Naive thymus-derived CD4-positive, alpha-beta T cell (primary cell): Measurements from ENCODE around the gene ZNF135. TPM values are rescaled to one million over a fixed set of nuclear protein-coding genes. Genes with fewer than 3 reads are reported as not detected.
A peak's percentile ranks its signal among the peaks of the same experiment; 100 is the strongest.

Experiments used
- ATAC-seq: fragments of 150-1000 bp; cut with Tn5 transposase; 2 replicates; pipeline ENCODE4 v1.10.0; 2021; ENCODE audit warnings: mild to moderate bottlenecking, moderate library complexity
- CTCF ChIA-PET: fragments of 350-600 bp; sonication (Branson Sonifier 250); formaldehyde crosslinking; loops from one replicate; lab custom pipeline; 2021; ENCODE audit warnings: antibody characterized with exemption; lab: Charles Lee
- POLR2A ChIA-PET: fragments of 350-600 bp; sonication (Branson Sonifier 250); formaldehyde crosslinking; loops from one replicate; lab custom pipeline; 2021; ENCODE audit warnings: antibody characterized with exemption, inconsistent platforms; lab: Charles Lee
- DNase-seq, 9 donors: peaks; one replicate each; pipeline versions ENCODE4 v3.0.0 to v3.0.0-alpha.2; 2020 to 2022; ENCODE audit warnings: mixed read lengths in 1 of 9
- H3K27ac ChIP-seq: one replicate; pipeline ENCODE4 v1.7.0; 2013; ENCODE audit warnings: mild to moderate bottlenecking, low read depth, low read length, moderate library complexity
- H3K27me3 ChIP-seq, 2 donors: one replicate each; pipeline ENCODE4 v1.7.0; 2013; ENCODE audit warnings: low read length in 2 of 2, mild to moderate bottlenecking in 2 of 2, moderate library complexity in 2 of 2; ENCODE audit not compliant: control insufficient read depth in 2 of 2, insufficient read depth in 2 of 2
- H3K36me3 ChIP-seq, 3 experiments: 1 replicate in 2 of 3; 2 replicates in 1 of 3; pipeline ENCODE4 v1.7.0; 2013; ENCODE audit warnings: low read length in 3 of 3, mild to moderate bottlenecking in 3 of 3, moderate library complexity in 1 of 3; ENCODE audit not compliant: insufficient read depth in 3 of 3, control insufficient read depth in 2 of 3
- H3K4me1 ChIP-seq, 2 donors: one replicate each; pipeline ENCODE4 v1.7.0; 2013; ENCODE audit warnings: low read length in 2 of 2, mild to moderate bottlenecking in 2 of 2, moderate library complexity in 1 of 2; ENCODE audit not compliant: control insufficient read depth in 2 of 2, insufficient read depth in 2 of 2
- H3K4me3 ChIP-seq: 2 replicates; pipeline ENCODE4 v1.7.0; 2013; ENCODE audit warnings: mild to moderate bottlenecking, low read length
- H3K9me3 ChIP-seq, 3 experiments: 1 replicate in 2 of 3; 2 replicates in 1 of 3; pipeline ENCODE4 v1.7.0; 2013; ENCODE audit warnings: low read length in 3 of 3; ENCODE audit not compliant: control insufficient read depth in 2 of 3
- H3K27ac Mint-ChIP-seq, 9 donors: one replicate each; pipeline ENCODE4 v1.8.0; 2020 to 2022; ENCODE audit warnings: mixed read lengths in 9 of 9, mild to moderate bottlenecking in 8 of 9, moderate library complexity in 5 of 9, inconsistent platforms in 2 of 9
- H3K27me3 Mint-ChIP-seq, 5 donors: one replicate each; pipeline ENCODE4 v1.8.0; 2021 to 2022; ENCODE audit warnings: mixed read lengths in 5 of 5, mild to moderate bottlenecking in 1 of 5
- H3K36me3 Mint-ChIP-seq, 5 donors: one replicate each; pipeline ENCODE4 v1.8.0; 2020 to 2022; ENCODE audit warnings: mixed read lengths in 5 of 5, mild to moderate bottlenecking in 3 of 5, inconsistent platforms in 1 of 5
- H3K4me1 Mint-ChIP-seq, 7 donors: one replicate each; pipeline ENCODE4 v1.8.0; 2020 to 2022; ENCODE audit warnings: mixed read lengths in 7 of 7, mild to moderate bottlenecking in 3 of 7, inconsistent platforms in 1 of 7
- H3K4me3 Mint-ChIP-seq, 10 donors: one replicate each; pipeline ENCODE4 v1.8.0; 2020 to 2022; ENCODE audit warnings: mild to moderate bottlenecking in 10 of 10, mixed read lengths in 10 of 10, moderate library complexity in 6 of 10, inconsistent platforms in 2 of 10
- H3K9me3 Mint-ChIP-seq, 11 donors: one replicate each; pipeline ENCODE4 v1.8.0; 2020 to 2022; ENCODE audit warnings: mixed read lengths in 11 of 11, mild to moderate bottlenecking in 4 of 11, inconsistent platforms in 1 of 11, moderate library complexity in 1 of 11
- intact Hi-C, 2 donors: fragments of 100-400 bp; cut with micrococcal nuclease; formaldehyde crosslinking; loops; one replicate each; pipeline ENCODE4 v1.15.1; 2023
- polyA plus RNA-seq, 2 donors: library from polyadenylated mRNA; unstranded; fragments of 300-500 nt; fragmentation: Illumina TruSeq; gene quantifications; one replicate each; pipeline ENCODE4 v1.2.3, GENCODE V29; 2021
- total RNA-seq, 6 experiments: library from RNA in 5 of 6; stranded (reverse) in 5 of 6; gene quantifications; 1 replicate in 5 of 6; 2 replicates in 1 of 6; pipeline ENCODE4 v1.2.3 and lab custom pipeline; 2021 to 2026

Gene ZNF135
- total and polyA plus RNA-seq, 7 experiments from 2014 or later = 0.07 to 3.3 (median 2.5) TPM

DNA sequence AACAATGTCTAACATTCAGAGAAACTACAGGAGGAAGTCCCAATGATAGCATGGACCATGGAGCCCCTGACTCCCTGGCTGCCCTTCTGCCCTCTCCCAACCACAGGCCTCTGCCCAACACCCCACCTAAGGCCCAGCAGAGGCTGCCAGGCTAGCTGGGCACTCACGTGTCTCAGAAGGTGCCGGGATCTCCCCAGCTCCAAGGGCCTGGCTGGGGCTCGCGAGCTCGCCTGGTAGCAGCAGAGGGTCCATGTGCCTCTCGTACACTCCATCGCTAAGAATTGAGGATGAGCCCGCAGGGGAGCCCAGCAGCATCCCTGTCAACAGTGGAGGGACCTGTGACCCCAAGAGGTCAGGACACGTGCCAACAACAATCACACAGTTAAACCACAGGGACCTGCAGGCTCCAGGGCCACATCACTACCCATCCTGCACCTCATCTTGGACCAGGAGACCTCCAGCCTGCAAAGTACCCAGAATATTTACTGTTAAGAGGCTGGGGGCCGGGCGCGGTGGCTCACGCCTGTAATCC, 29.5 kb downstream of the ZNF135 start:
- no peak overlapping the region for H3K4me3 Mint-ChIP-seq
- ATAC-seq = no peak
- H3K27ac Mint-ChIP-seq = no peak overlapping the region
- no peak overlapping the region for H3K4me3 ChIP-seq
- ChIA-PET POLR2A (no interaction called here), CTCF (no interaction called here)
- no peak overlapping the region for H3K27ac ChIP-seq
- no peaks in the 10 kb centered on the region for H3K27me3 ChIP-seq
- no peaks in the 10 kb centered on the region for H3K4me1 ChIP-seq
- DNase-seq = no peak
- peaks cover 0 to 2% (median 0%) of the 10 kb centered on the region in 7 donors for H3K4me1 Mint-ChIP-seq
- peaks cover 11 to 34% (median 18%) of the 10 kb centered on the region in 5 donors for H3K36me3 Mint-ChIP-seq
- H3K27me3 Mint-ChIP-seq = no peaks in the 10 kb centered on the region
- H3K36me3 ChIP-seq = peaks cover 0 to 48% (median 5%) of the 10 kb centered on the region in 3 experiments
- H3K9me3 ChIP-seq = peaks cover 0 to 89% (median 12%) of the 10 kb centered on the region in 3 experiments
- peaks cover 0 to 69% (median 33%) of the 10 kb centered on the region in 11 donors for H3K9me3 Mint-ChIP-seq
- intact Hi-C loops = no loop called here

- Histone ChIP-seq H3K4me1 (no peaks in the 10 kb centered on the region), H3K4me3 (no peak overlapping the region), H3K27me3 (no peaks in the 10 kb centered on the region), H3K9me3 (peaks cover 0 to 84% (median 10%) of the 10 kb centered on the region in 3 experiments), H3K36me3 (peaks cover 0 to 37% (median 5%) of the 10 kb centered on the region in 3 experiments), H3K27ac (no peak overlapping the region)
- peaks cover 5 to 29% (median 15%) of the 10 kb centered on the region in 5 donors for H3K36me3 Mint-ChIP-seq
- DNase-seq (no peak), ATAC-seq (no peak)
- no peaks in the 10 kb centered on the region for H3K27me3 Mint-ChIP-seq
- H3K9me3 Mint-ChIP-seq = peaks cover 0 to 68% (median 35%) of the 10 kb centered on the region in 11 donors
- CTCF ChIA-PET = no interaction called here
- H3K4me3 Mint-ChIP-seq = no peak overlapping the region
- H3K4me1 Mint-ChIP-seq = peaks cover 0 to 3% (median 0%) of the 10 kb centered on the region in 7 donors
- no peak overlapping the region for H3K27ac Mint-ChIP-seq
- intact Hi-C loops = no loop called here
- POLR2A ChIA-PET = no interaction called here
These were observed 30.8 kb downstream of the ZNF135 start for GRCh38 chr19:58089846-58090245.

DNA sequence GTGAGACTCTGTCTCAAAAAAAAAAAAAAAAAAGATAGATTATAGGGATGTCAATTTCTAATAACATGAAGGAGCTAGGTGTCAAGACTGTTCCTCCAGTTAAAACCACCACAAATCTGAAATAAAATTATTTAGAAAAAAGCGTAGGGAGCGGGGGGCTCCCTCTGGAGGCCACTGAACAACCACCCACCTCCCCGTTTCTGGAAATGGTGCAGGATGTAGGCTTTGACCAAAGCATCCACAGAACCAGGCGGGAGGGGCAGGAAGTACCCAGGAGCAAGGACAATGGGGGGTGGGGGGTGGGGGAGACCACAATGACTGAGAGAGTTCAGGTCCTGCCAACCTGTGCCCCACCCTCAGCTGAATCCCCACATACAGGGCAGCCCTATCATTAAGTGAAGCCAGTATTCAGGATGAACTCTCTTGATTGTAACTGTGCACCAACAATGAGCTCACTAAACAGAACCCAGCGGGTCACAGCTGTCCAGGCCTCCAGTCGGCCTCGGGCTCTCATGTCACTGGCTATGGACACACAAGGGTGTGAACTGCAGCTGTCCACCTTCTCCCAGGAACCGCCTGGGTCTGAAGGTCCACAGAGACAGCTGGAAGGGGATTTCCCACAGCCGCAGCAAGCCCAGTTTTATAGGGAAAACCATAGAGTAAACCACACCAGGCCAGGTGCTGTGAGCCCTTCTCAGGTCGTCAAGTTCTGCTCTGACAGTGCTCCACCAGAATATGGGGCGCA, 32.3 kb downstream of the ZNF135 start:
- H3K9me3 Mint-ChIP-seq = peaks cover 0 to 78% (median 40%) of the 10 kb centered on the region in 11 donors
- H3K4me3 ChIP-seq = no peak overlapping the region
- H3K27ac Mint-ChIP-seq = peak overlapping the region in 1 of 9 donors; percentile 65
- H3K4me1 Mint-ChIP-seq = peaks cover 0 to 5% (median under 1%) of the 10 kb centered on the region in 7 donors
- H3K27me3 Mint-ChIP-seq = no peaks in the 10 kb centered on the region
- no peaks in the 10 kb centered on the region for H3K27me3 ChIP-seq
- DNase-seq (no peak), ATAC-seq (no peak)
- no peaks in the 10 kb centered on the region for H3K4me1 ChIP-seq
- H3K4me3 Mint-ChIP-seq = no peak overlapping the region
- peaks cover 0 to 84% (median 18%) of the 10 kb centered on the region in 3 experiments for H3K9me3 ChIP-seq
- intact Hi-C loops = no loop called here
- peaks cover 5 to 34% (median 17%) of the 10 kb centered on the region in 5 donors for H3K36me3 Mint-ChIP-seq
- ChIA-PET CTCF (interaction anchor here (0.6 kb wide), 1 partner anchor 344 kb away, joined by 3 read pairs; no protein-coding TSS in a partner anchor), POLR2A (no interaction called here)
- H3K36me3 ChIP-seq = peaks cover 0 to 30% (median 0%) of the 10 kb centered on the region in 3 experiments
- no peak overlapping the region for H3K27ac ChIP-seq

DNA sequence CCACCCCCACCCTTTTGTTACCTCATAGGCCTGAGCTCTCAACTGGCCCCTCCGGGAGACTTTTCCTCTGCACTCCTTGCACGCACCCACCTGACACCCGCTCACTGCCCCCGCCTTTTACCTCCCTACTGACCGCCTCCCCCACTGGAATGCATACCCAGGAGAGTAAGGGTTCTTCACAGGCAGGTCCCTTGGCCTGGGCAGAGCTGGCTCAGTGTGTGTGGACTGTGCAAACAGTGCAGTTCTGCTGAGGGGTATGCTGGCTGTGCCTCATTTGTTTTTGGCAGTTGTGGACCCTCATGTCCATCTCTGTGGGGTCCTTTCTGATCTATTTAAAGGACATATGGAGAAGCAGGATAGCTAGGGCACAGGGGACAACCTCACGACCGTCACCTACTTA, 34.0 kb downstream of the ZNF135 start:
- intact Hi-C loops = no loop called here
- Histone ChIP-seq H3K27me3 (no peaks in the 10 kb centered on the region), H3K9me3 (peaks cover 0 to 76% (median 18%) of the 10 kb centered on the region in 3 experiments), H3K36me3 (peaks cover 0 to 16% (median 0%) of the 10 kb centered on the region in 3 experiments), H3K4me1 (peaks cover 0 to 6% of the 10 kb centered on the region in 2 donors), H3K4me3 (no peak overlapping the region), H3K27ac (no peak overlapping the region)
- no peak for DNase-seq
- Mint-ChIP-seq H3K36me3 (peaks cover 5 to 31% (median 19%) of the 10 kb centered on the region in 5 donors), H3K4me1 (peaks cover under 1 to 12% (median 8%) of the 10 kb centered on the region in 7 donors), H3K27me3 (no peaks in the 10 kb centered on the region), H3K9me3 (peaks cover under 1 to 76% (median 39%) of the 10 kb centered on the region in 11 donors), H3K27ac (no peak overlapping the region), H3K4me3 (peak overlapping the region in 1 of 10 donors; percentile 56)
- POLR2A ChIA-PET = interaction anchor here (0.6 kb wide), 1 partner anchor 589 kb away, joined by 3 read pairs; no protein-coding TSS in a partner anchor
- CTCF ChIA-PET = no interaction called here
- no peak for ATAC-seq

DNA sequence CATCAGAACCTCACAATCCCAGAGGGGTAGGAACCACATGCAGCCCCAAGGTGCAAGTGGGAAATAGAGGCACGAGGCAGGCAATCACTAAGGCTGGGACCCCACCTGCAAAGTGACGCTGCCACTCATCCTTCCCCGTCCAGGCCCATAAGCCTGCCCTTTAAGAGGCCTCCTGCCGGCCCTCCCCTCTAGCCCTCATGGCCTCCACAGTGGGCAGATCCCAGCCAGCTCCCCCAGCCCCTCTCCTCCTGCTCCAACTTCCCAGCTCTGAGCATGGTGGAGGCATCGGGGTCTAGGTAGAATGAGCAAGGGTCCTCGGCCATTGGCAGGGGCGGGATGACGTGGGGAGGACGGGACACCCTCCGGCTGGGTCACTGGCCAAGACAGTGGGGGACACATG, 36.2 kb downstream of the ZNF135 start:
- Mint-ChIP-seq H3K9me3 (peaks cover 6 to 81% (median 46%) of the 10 kb centered on the region in 11 donors), H3K27me3 (no peaks in the 10 kb centered on the region), H3K4me3 (peak overlapping the region in 3 of 10 donors; percentile 13 to 91 (median 20)), H3K27ac (peak overlapping the region in 1 of 9 donors; percentile 59), H3K4me1 (peaks cover 8 to 18% (median 15%) of the 10 kb centered on the region in 7 donors), H3K36me3 (peaks cover 10 to 34% (median 19%) of the 10 kb centered on the region in 5 donors)
- POLR2A ChIA-PET = interaction anchor here (1.3 kb wide), 1 partner anchor 92 kb away, joined by 3 read pairs; no protein-coding TSS in a partner anchor
- Histone ChIP-seq H3K4me3 (no peak overlapping the region), H3K27ac (no peak overlapping the region), H3K27me3 (no peaks in the 10 kb centered on the region), H3K36me3 (peaks cover 0 to 15% (median 0%) of the 10 kb centered on the region in 3 experiments), H3K9me3 (peaks cover 0 to 73% (median 20%) of the 10 kb centered on the region in 3 experiments), H3K4me1 (peaks cover 0 to 11% of the 10 kb centered on the region in 2 donors)
- CTCF ChIA-PET = no interaction called here
- intact Hi-C loops = no loop called here
- ATAC-seq = no peak
- DNase-seq = no peak

DNA sequence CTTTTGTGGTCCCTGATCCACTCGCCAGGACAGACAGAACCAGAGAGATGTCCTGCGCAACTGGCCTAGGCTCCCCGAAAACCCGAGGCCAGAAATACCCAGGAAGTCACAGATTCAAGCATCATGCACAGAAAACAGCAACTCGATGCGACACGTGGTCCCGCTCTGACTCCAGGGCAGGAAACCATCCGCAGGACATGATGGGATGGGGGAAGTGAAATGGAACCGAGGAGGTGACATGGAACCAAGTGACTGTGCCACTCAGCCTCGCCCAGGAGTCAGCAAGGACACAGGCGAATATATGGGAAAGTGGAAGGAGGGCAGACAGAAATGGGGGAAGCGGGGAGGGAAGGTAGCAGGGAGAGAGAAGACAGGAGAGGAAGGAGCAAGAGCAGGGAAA, 37.8 kb downstream of the ZNF135 start:
- peak overlapping the region; percentile 100 for H3K27ac ChIP-seq
- H3K9me3 ChIP-seq = peaks cover 0 to 63% (median 20%) of the 10 kb centered on the region in 3 experiments
- peaks cover 0 to 11% of the 10 kb centered on the region in 2 donors for H3K4me1 ChIP-seq
- intact Hi-C loops = loop anchor here in 1 of 2 donors (1.0 kb wide), 1 partner anchor 57 kb away; no protein-coding TSS in a partner anchor
- peaks cover 0 to 10% (median 0%) of the 10 kb centered on the region in 3 experiments for H3K36me3 ChIP-seq
- H3K36me3 Mint-ChIP-seq = peaks cover 10 to 31% (median 17%) of the 10 kb centered on the region in 5 donors
- H3K27me3 ChIP-seq = no peaks in the 10 kb centered on the region
- H3K27me3 Mint-ChIP-seq = no peaks in the 10 kb centered on the region
- no peak overlapping the region for H3K4me3 ChIP-seq
- ATAC-seq (no peak), DNase-seq (no peak)
- ChIA-PET POLR2A (no interaction called here), CTCF (no interaction called here)
- peaks cover 6 to 84% (median 38%) of the 10 kb centered on the region in 11 donors for H3K9me3 Mint-ChIP-seq
- peaks cover 8 to 18% (median 15%) of the 10 kb centered on the region in 7 donors for H3K4me1 Mint-ChIP-seq
- H3K4me3 Mint-ChIP-seq = peak overlapping the region; percentile 64 to 100 (median 90)
- H3K27ac Mint-ChIP-seq = peak overlapping the region; percentile 56 to 100 (median 89)
